Cerebellar cortex (tissue), 1 donor: ENCODE measurements around the gene RPL22.
A peak's percentile ranks its signal among the peaks of the same experiment; 100 is the strongest.

Experiments
- DNase-seq: peaks from one replicate; pipeline ENCODE4 v3.0.0-alpha.2; 2015; ENCODE audit warnings: low spot score

The RPL22 gene

GRCh38 chr1:6200188-6200809 lies 904 bp upstream of the RPL22 start:
- DNase-seq: no peak

- no peak for DNase-seq
These were observed 623 bp downstream of the RPL22 start for GRCh38 chr1:6198646-6199297.

- DNase-seq: no peak
These were observed 1.5 kb downstream of the RPL22 start for GRCh38 chr1:6197746-6198427.

- DNase-seq: no peak
These were observed 7.4 kb downstream of the RPL22 start for GRCh38 chr1:6191968-6192367.

- no peak for DNase-seq
These were observed 10.9 kb downstream of the RPL22 start for GRCh38 chr1:6188466-6188865.

GRCh38 chr1:6185635-6186382 lies 13.6 kb downstream of the RPL22 start:
- no peak for DNase-seq

GRCh38 chr1:6185151-6185550 lies 14.2 kb downstream of the RPL22 start:
- no peak for DNase-seq

- DNase-seq: no peak
These were observed 15.2 kb downstream of the RPL22 start for GRCh38 chr1:6184083-6184783.

GRCh38 chr1:6183520-6183989 lies 15.8 kb downstream of the RPL22 start:
- no peak for DNase-seq

- DNase-seq: peak; percentile 81
These were observed 18.0 kb downstream of the RPL22 start for GRCh38 chr1:6181347-6181770.

GRCh38 chr1:6180707-6181311 lies 18.6 kb downstream of the RPL22 start:
- peak; percentile 62 for DNase-seq

GRCh38 chr1:6180268-6180706 lies 19.1 kb downstream of the RPL22 start, which contains the start of gene CHD5:
CHD5 (minus strand) TSS chr1:6180321; CDS start chr1:6180023, 298 bp downstream.
- DNase-seq: peak; percentile 70

GRCh38 chr1:6179564-6180175 lies 19.7 kb downstream of the RPL22 start:
- no peak for DNase-seq

- peak; percentile 20 for DNase-seq
These were observed 20.4 kb downstream of the RPL22 start for GRCh38 chr1:6178751-6179563.

- no peak for DNase-seq
These were observed 21.6 kb downstream of the RPL22 start for GRCh38 chr1:6177681-6178380.

- DNase-seq: no peak
These were observed 22.6 kb downstream of the RPL22 start for GRCh38 chr1:6176779-6177178.

GRCh38 chr1:6175411-6175828 lies 24.0 kb downstream of the RPL22 start:
- no peak for DNase-seq

GRCh38 chr1:6174621-6175410 lies 24.6 kb downstream of the RPL22 start:
- no peak for DNase-seq
